ENCODE measurements around the gene UQCRQ.

Gene UQCRQ

DNA sequence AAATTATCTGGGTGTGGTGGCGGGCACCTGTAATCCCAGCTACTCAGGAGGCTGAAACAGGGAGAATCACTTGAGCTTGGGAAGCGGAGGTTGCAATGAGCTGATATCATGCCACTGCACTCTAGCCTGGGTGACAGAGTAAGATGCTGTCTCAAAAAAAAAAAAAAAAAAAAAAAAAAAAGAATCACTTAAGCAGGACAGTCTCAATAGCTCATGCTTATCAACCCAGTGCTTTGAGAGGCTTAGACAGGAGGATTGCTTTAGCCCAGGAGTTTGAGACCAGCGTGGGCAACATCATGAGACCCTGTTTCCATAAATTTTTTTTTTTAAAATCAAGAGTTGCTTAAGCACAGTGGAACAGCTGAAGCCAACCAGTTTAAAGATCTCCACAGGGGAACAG is 49.6 kb downstream of the UQCRQ start:
- DNase-seq, result no peak
